GM18519 (cell line): ENCODE results near the gene RCSD1.

Experiments
- ATAC-seq: cut with Tn5 transposase; IDR thresholded peaks from one replicate; pipeline ENCODE4 v1.9.1; 2021; ENCODE audit warnings: mild to moderate bottlenecking, moderate library complexity; ENCODE audit not compliant: unreplicated experiment, low FRiP score

RCSD1 gene

GRCh38 chr1:167638064-167638463 lies 8.0 kb downstream of the RCSD1 start:
- no peak for ATAC-seq

- ATAC-seq, result no peak
These were observed 10.0 kb downstream of the RCSD1 start for GRCh38 chr1:167640051-167640450.

- no peak for ATAC-seq
These were observed 11.9 kb downstream of the RCSD1 start for GRCh38 chr1:167641786-167642500.

- no peak for ATAC-seq
These were observed 12.4 kb downstream of the RCSD1 start for GRCh38 chr1:167642501-167642826.

GRCh38 chr1:167643441-167643840 lies 13.4 kb downstream of the RCSD1 start:
- ATAC-seq, result no peak

- ATAC-seq, result no peak
These were observed 14.5 kb downstream of the RCSD1 start for GRCh38 chr1:167644551-167644950.

- no peak for ATAC-seq
These were observed 15.1 kb downstream of the RCSD1 start for GRCh38 chr1:167645140-167645541.

GRCh38 chr1:167645625-167646414 lies 15.8 kb downstream of the RCSD1 start:
- ATAC-seq, result no peak

GRCh38 chr1:167648252-167648849 lies 18.3 kb downstream of the RCSD1 start:
- ATAC-seq, result no peak

- no peak for ATAC-seq
These were observed 19.1 kb downstream of the RCSD1 start for GRCh38 chr1:167648978-167649744.

- ATAC-seq, result no peak
These were observed 20.5 kb downstream of the RCSD1 start for GRCh38 chr1:167650269-167651160.

- no peak for ATAC-seq
These were observed 21.2 kb downstream of the RCSD1 start for GRCh38 chr1:167651161-167651693.

- no peak for ATAC-seq
These were observed 25.0 kb downstream of the RCSD1 start for GRCh38 chr1:167654975-167655575.

GRCh38 chr1:167656657-167657056 lies 26.6 kb downstream of the RCSD1 start:
- ATAC-seq, result no peak

GRCh38 chr1:167658574-167659328 lies 28.7 kb downstream of the RCSD1 start:
- ATAC-seq, result no peak

GRCh38 chr1:167659450-167659849 lies 29.4 kb downstream of the RCSD1 start:
- ATAC-seq, result no peak

- no peak for ATAC-seq
These were observed 29.8 kb downstream of the RCSD1 start for GRCh38 chr1:167659881-167660280.

- ATAC-seq, result no peak
These were observed 31.7 kb downstream of the RCSD1 start for GRCh38 chr1:167661527-167662426.
